NCI-H510A treated with DMSO at 0.1 percent for 48 hours (cell line): Measurements from ENCODE around the gene ARMC9.
"Not testable (repeated sequence)": the region's sequence is repeated elsewhere in the genome, so short reads cannot be mapped to it uniquely, and the experiment has no call there.

Experiments used
- DNase-seq: peaks from one replicate; lab custom pipeline; 2025; lab: John Stamatoyannopoulos, UW

Gene ARMC9

DNA sequence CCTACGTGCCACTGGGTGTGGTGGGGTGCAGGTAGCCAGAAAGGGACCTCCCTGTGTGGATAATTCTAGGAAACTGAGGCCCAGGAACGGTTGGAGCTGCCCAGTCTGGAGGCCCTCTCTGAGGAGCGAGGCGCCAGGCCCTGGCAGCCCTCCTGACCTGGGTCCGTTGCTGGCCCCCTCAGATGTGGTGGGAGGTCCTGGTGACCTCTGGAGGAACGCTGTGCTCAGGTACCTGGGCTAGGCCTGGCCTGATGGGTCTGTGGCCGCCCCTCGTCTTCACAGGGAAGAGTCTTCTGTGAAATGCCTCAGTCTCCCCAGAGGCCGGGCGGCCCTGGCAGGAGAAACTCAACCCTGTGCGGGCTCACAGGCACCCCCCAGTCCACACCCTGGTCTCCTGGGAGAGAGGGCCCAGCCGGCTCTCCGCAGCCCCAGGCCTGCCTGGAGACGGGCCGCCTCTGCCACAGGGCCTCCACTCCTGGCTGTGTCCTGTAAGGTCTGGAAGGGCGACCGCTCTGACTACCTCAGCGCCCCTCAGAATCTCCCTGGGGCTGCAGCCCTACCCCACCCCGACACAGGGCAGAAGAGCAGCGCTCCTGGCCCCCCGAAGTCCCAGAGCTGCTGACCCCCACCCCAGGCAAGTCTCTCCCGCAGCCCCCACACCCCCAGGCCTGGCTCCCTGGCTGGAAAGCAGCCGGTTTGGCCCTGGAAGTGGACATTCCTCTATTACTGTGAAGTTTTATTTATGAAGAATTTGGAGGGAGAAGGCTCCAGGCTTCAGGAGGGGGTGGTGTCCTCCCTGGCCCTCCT lies 200.8 kb downstream of the ARMC9 start:
- DNase-seq: no peak

DNA sequence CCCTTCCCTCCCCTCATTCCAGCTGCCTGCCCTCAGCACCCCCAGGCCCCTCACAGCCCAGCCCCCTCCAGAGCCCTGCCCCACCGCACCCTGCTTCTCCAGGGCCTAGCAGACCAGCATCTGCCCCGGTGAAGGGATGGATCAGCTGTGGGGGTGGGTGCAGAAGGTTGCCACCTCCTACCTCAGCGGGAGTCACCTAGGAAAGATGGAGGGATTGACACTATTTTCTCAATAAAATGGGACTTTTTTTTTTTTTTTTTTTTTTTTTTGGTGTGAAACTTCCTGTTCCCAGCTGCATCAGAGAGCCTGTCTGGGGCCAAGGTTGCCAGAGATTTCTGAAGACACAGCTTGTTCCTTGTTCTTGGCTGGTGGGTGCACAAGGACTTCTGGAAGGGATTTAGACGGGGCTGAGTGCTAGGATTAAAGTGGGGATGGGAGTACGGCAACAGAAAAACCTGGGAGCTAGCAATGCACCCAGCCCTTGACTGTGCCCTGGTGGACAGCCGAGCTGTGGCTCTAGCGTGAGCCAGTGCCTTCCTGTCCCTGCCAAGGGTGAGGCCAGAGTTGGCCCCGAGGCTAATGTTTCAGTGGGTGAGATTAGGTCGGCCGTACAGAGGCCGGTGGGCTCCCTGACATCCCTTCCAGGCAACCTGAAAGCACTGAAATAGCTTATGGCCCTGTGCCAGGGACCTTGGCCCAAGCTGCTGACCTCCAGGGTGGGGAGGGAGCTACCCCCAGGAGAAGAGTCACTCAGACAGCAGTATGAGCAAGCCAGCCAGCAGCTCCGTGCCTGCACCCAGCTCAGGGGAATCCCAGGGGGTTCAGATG lies 201.6 kb downstream of the ARMC9 start:
- no peak for DNase-seq

DNA sequence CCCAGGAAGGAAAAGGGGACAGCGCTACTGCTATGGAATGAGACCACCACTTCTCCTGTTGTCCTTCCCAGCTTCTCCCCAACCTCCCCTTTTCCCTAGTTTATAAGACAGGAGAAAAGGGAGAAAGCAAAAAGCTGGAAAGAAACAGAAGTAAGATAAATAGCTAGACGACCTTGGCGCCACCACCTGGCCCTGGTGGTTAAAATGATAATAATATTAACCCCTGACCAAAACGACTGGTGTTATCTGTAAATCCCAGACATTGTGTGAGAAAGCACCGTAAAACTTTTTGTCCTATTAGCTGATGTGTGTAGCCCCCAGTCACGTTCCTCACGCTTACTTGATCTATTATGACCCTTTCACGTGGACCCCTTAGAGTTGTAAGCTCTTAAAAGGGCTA lies 202.2 kb downstream of the ARMC9 start:
- not testable (repeated sequence) for DNase-seq

DNA sequence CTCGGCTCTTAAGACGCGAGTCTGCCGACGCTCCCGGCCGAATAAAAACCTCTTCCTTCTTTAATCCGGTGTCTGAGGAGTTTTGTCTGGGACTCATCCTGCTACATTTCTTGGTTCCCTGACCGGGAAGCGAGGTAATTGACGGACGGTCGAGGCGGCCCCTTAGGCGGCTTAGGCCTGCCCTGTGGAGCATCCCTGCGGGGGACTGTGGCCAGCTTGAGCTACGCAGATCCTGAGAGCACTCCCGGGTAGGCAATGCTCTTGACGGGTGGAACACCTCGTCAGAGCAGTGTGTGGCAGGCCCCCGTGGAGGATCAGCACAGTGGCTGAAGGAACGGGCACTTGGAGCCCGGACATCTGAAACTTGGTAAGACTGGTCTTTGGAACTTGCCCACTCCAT lies 202.7 kb downstream of the ARMC9 start:
- not testable (repeated sequence) for DNase-seq

DNA sequence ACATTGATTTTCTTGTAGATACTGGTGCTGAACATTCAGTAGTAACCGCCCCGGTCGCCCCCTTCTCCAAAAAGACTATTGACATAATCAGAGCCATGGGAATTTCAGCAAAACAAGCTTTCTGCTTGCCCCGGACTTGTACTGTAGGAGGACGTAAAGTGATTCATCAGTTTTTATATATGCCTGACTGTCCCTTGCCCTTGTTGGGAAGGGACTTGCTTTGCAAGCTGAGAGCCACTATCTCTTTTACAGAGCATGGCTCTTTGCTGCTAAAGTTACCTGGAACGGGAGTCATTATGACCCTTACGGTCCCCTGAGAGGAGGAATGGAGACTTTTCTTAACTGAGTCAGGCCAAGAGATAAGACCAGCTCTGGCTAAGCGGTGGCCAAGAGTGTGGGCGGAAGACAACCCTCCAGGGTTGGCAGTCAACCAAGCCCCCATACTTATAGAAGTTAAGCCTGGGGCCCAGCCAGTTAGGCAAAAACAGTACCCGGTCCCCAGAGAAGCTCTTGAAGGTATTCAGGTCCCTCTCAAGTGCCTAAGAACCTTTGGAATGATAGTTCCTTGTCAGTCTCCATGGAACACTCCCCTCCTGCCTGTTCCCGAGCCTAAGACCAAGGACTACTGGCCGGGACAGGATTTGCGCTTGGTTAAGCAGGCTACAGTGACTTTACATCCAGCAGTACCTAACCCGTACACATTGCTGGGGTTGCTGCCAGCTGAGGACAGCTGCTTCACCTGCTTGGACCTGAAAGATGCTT lies 205.2 kb downstream of the ARMC9 start:
- peak; percentile 34 for DNase-seq

DNA sequence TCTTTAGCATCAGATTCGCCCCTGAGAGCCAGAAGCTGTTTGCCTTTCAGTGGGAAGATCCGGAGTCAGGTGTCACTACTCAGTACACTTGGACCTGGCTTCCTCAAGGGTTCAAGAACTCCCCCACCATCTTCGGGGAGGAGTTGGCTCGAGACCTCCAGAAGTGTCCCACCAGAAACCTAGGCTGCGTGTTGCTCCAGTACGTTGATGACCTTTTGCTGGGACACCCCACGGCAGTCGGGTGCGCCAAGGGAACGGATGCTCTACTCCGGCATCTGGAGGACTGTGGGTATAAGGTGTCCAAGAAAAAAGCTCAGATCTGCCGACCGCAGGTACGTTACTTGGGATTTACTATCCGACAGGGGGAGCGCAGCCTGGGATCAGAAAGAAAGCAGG lies 205.8 kb downstream of the ARMC9 start:
- DNase-seq: not testable (repeated sequence)

DNA sequence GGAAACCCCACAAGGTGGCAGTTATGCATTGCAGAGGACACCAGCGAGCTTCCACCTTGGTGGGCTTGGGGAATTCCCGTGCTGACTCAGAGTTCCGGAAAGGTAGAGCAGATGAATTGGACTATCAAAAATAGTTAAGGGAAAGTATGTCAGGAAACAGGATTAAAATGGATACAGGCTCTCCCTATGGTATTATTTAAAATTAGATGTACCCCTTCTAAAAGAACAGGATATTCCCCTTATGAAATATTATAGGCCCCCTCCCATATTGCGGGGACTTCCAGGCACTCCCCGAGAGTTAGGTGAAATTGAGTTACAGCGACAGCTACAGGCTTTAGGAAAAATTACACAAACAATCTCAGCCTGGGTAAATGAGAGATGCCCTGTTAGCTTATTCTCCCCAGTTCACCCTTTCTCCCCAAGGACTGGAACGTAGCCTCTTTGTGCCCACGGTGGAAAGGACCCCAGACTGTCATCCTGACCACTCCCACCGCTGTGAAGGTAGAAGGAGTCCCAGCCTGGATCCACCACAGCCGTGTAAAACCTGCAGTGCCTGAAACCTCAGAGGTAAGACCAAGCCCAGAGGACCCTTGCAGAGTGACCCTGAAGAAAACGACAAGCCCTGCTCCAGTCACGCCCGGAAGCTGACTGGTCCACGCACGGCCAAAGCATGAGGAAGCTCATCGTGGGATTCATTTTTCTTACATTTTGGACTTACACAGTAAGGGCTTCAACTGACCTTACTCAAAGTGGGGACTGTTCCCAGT lies 207.4 kb downstream of the ARMC9 start:
- not testable (repeated sequence) for DNase-seq

DNA sequence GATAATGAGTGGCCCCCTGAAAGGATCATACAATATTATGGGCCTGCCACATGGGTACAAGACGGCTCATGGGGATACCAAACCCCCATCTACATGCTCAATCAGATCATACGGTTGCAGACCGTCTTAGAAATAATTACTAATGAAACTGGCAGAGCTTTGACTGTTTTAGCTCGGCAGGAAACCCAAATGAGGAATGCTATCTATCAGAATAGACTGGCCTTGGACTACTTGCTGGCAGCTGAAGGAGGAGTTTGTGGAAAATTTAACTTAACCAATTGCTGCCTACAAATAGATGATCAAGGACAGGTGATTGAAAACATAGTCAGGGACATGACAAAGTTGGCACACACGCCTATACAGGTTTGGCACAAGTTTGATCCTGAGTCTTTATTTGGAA lies 209.3 kb downstream of the ARMC9 start:
- DNase-seq: not testable (repeated sequence)

DNA sequence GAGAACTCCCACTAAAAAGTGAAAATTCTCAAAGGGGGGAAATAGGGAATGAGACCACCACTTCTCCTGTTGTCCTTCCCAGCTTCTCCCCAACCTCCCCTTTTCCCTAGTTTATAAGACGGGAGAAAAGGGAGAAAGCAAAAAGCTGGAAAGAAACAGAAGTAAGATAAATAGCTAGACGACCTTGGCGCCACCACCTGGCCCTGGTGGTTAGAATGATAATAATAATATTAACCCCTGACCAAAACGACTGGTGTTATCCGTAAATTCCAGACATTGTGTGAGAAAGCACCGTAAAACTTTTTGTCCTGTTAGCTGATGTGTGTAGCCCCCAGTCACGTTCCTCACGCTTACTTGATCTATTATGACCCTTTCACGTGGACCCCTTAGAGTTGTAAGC lies 209.9 kb downstream of the ARMC9 start:
- peak; percentile 19 for DNase-seq

DNA sequence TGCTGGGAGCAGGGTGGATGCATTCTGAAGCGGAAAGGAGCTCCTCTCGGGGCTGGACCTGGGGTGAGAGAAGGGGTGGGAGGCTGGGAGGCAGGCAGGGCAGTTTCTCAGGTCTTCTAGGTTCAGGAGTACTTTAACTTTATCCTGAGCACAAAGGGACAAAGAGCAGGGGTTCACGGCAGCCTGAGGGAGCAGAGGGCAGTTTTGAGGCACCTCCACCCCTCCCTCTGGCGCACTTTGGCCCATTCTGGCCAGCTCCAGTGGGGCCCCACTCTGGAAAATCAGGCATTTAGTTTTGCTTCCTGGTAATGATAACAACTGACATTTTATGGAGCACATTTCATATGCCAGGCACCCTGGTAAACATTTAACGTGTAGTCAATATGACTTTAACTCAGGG lies 211.3 kb downstream of the ARMC9 start:
- no peak for DNase-seq

DNA sequence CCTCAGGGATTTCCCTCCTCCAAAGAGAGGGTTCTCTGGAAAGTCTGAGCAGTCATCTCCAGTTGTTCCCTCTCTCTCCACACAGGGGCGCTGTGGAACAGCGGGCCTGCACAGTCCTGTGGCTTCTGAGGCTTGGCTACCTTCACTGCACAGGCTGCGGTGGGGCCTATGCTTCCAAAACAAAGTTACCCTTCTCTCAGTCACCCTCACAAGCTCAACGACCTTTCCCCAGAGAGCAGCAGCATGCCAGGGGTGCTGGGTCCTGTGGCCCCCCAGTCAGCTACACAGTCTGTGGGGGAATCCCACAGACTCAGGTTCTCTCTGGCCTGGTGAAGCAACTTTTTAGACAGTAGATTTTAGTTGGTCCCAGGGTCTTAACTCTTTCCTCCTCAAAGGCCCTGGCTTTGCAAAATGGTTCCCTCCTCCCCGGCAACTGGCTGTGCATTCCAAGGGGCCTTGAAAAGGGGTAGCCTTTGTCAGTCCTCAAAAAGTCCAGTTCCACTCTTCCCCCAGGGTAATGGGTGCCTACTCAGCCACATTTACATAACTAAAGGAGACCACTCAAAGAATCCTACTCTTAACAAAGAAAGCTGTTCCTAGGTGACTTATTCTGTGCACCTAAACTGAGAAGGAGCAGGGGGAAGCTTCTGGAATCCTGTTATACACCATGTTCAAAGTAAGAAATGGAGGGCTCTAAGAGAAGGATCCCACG lies 212.0 kb downstream of the ARMC9 start:
- no peak for DNase-seq

DNA sequence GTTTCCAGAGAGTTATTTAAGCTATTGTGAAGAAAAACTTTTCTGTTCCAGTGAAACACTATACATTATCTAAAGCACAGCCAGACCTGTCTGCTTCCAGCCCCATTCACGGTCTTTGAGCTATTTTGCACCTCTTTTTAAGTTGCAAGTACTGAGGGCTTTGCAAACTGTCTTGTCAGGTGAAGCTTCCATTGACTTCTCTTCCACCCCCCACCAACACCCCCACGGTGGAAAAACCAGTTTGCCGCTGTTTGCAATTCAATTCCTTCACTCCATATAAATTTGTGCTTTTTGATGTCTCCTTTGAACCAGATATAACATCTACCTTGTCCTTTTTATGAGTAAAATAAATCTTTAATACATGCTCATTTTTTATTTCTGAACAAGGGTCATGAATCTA lies 212.8 kb downstream of the ARMC9 start:
- no peak for DNase-seq

DNA sequence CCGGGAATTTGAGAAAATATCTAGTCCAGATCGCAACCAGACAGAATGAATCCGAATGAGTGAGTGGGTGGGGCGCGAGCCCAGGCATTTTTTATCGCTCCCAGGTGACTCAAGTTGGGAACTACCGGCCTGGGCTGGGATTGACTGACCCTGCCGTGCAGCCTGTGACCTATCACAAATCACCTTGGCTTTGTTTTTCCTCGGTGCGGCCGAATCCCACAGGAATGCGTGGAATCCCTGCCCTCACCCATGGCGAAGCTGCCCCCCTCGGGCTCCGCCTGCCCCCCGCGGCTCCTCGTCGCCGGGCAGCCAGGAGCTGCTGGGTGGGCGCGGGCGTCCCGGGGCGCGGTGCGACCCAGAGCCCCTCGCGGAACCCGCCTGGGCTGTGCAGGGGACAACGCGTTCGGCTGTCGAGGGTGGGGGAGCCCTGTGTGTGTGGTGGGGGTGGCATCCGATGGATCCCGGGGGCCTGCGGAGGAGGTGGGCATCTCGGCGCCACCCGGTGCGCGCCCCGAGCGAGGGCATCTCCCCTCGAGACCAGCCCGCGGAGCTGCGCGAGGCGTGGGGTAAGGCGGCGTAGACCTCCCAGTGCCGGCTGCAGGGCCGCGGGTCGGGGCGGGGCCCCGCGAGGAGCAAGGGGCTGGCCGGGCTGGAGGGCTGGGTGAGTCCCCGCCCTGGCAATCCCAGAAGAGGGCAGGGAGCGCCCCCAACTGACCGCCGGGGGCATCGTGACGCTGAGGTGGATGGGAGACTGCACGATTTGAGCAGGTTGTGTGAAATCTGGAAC lies 213.6 kb downstream of the ARMC9 start:
- DNase-seq: peak; percentile 95

DNA sequence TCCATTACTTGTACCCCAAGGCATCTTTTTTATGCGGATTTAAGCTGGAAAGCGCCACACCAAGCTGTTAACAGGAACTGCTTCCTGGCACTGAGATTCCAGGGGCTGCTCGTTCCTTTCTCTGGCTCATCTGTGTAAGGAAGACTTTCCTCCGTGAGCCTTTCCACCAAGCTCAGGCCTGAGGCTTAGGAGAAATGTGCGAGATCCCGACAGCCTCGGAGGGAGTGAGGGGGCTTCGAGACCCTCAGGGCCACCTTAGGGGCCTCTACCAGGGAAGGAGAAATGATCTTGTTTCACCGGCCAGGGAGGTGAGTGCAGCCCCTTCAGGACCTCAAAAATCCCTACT lies 214.2 kb downstream of the ARMC9 start:
- no peak for DNase-seq

DNA sequence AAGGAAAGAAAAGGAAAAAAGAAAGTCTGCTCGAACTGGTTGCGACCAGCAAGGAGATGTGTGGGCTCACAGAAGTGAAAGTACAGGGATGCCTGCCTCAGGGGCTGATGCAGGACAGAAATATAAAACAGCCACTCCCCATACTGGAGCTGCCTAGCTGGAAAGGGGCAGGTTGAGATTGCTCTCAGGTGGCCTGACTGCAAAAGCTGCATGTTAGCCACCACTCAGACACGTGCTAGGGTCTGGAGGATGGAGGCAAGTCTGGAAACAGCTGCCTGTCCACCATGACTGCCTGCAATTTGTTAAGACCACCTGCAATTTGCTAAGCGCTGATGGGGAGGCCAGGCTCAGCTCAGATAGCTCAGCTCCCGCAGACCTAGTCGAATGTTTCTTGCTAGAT lies 215.0 kb downstream of the ARMC9 start:
- DNase-seq: no peak

DNA sequence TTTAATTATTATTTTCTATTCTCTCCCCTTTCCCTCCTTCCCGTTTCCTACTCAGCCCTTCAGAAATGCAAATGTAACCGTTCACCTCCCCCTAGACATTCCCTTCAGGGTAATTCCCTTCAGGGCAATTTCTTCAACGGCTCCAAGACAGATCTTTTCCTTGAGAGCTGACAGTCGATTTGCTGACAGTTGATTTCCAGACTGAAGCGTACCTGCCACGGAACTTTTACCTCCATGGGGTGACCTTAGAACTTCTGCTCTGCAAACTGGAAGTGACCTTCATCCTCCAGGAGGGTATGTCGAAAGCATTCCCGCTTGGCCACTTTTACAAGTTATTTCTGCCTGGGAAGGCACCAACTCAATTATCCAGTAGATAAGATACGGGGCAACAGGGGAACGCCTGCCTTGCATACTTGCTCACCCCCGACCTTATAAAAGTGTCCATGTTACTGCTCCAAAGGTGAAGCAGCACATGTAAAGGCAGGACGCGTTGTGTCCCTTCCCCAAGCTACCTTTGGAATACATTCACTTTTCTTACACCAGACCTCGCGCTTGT lies 215.6 kb downstream of the ARMC9 start:
- no peak for DNase-seq

DNA sequence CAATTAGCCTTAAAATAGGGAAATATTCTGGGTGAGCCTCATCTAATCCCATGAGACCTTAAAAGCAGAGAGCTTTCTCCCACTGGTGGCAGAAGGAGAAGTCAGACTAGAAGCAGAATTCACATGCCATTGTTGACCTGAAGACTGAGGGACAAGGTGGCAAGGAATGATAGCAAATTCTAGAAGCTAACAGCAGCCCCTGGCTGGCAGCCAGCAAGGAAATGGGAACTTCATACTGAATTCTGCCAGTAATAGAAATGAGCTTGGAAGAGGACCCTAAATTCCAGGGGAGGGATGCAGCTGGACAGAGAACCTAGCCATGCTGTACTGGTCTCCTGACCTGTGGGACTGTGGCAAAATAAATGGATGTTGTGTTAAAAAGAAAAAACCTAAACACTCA lies 216.6 kb downstream of the ARMC9 start:
- no peak for DNase-seq

DNA sequence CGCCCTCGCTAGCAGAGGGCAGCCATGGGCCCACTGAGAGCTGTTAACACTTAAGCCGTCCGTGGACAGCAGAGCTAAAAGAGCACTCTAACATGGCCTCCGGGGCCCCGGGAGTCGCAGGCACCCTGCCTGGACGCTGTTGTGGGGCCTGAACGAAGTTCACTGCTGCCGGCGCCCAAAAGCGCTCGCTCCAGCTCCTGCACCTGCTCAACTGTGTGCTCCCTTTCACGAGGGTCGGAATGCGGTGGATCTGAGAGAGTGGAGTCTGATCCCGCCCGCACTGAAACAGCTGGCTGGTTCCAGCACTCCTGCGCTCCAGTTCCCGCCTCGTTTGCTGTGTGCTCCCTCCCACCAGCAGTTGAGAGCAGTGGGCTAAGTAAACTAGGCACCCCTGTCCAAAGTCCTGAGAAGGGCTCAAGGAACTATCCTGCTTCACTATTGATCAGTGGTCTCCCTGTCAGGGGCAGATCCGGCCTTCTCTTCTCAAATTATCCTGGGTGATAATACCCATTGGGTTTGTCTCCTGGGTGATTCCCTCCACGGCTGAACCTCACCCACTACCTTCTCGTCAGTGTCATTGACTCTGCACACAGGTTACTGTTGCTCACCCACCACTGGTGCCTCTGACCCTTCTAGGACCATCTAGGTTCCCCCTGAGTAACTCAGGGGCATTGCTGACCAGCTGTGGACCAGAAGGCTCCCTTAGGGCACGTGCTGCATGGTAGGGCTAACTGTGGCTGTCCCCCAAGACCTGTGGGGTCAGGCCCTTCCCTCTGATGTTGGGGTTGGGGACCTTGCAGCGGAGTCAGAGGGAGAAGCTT lies 220.6 kb downstream of the ARMC9 start:
- DNase-seq: no peak

DNA sequence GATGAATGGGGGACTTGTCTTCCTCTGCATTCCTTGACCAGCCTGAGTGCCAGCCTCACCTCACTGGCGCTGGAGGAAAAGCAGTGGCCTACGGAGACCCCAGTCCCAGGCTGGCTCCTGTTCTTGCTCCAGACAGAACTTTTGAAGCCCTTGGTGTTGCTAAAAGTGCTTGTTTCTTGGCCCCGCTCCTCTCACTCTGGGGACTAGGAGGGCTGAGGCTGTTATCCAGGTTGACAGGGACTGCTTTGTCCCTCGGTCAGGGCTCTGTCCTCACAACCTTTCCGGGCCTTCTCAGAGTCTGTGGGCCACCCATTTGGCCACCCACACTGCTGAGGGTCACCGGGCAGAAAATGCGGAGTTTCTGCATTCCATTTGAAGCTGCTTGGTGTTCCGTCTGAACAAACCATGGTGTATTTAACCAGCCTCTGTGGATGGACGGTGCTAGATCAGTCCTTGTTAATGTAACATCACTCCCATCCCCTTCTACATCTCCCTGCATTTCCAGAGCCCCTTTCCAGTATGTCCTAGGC lies 222.7 kb downstream of the ARMC9 start:
- no peak for DNase-seq
